Retina (tissue), 1 donor: Measurements from ENCODE around the gene TNRC6C.
"Not testable (repeated sequence)": the region's sequence is repeated elsewhere in the genome, so short reads cannot be mapped to it uniquely, and the experiment has no call there.

Experiments used
- DNase-seq: peaks from one replicate; pipeline ENCODE4 v3.0.0-alpha.2; 2016

The TNRC6C gene

GRCh38 chr17:78129351-78130089 is 171.0 kb downstream of the TNRC6C start:
- DNase-seq = no peak

GRCh38 chr17:78130090-78130436 is 171.6 kb downstream of the TNRC6C start:
- DNase-seq = no peak

- DNase-seq = no peak
These were observed 172.1 kb downstream of the TNRC6C start, which contains the start of gene TMC8 for GRCh38 chr17:78130437-78131101. Gene TMC8, plus strand, starts transcription at chr17:78130771. Its CDS starts 818 bp downstream, at chr17:78131589.

- DNase-seq = no peak
These were observed 172.9 kb downstream of the TNRC6C start for GRCh38 chr17:78131172-78132083.

- no peak for DNase-seq
These were observed 173.7 kb downstream of the TNRC6C start for GRCh38 chr17:78132084-78132676.

- no peak for DNase-seq
These were observed 174.3 kb downstream of the TNRC6C start for GRCh38 chr17:78132767-78133178.

- no peak for DNase-seq
These were observed 174.9 kb downstream of the TNRC6C start for GRCh38 chr17:78133179-78133951.

GRCh38 chr17:78133971-78134898 is 175.7 kb downstream of the TNRC6C start:
- no peak for DNase-seq

GRCh38 chr17:78134899-78135385 is 176.4 kb downstream of the TNRC6C start:
- DNase-seq = no peak

GRCh38 chr17:78135858-78136500 is 177.5 kb downstream of the TNRC6C start:
- DNase-seq = no peak

GRCh38 chr17:78137392-78138203 is 179.1 kb downstream of the TNRC6C start:
- DNase-seq = no peak

- no peak for DNase-seq
These were observed 179.9 kb downstream of the TNRC6C start for GRCh38 chr17:78138204-78139060.

- DNase-seq = not testable (repeated sequence)
These were observed 181.3 kb downstream of the TNRC6C start for GRCh38 chr17:78139861-78140168.

GRCh38 chr17:78140169-78141051 is 181.9 kb downstream of the TNRC6C start:
- DNase-seq = peak; percentile 80

- no peak for DNase-seq
These were observed 183.1 kb downstream of the TNRC6C start for GRCh38 chr17:78141437-78142118.

- no peak for DNase-seq
These were observed 183.8 kb downstream of the TNRC6C start for GRCh38 chr17:78142119-78142861.
